ENCODE data around the gene INVS.

DNA sequence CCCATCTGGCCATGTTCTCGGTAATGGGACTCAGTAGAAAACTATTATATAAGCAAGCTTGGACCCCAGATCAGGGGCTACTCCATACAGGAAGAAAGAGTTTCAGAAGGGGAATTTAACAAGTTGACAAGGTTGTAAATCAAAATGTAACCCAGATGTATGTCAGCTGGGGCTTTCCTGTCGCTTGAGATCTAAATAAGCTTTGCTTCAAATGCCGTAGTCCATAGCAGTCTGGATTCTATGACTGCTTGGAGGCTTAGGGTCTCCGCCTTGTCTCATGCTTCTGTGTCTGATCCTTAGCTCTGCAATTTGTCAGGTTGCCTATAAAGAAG is 183.3 kb downstream of the INVS start:
- TF ChIP-seq, protein P1, sequence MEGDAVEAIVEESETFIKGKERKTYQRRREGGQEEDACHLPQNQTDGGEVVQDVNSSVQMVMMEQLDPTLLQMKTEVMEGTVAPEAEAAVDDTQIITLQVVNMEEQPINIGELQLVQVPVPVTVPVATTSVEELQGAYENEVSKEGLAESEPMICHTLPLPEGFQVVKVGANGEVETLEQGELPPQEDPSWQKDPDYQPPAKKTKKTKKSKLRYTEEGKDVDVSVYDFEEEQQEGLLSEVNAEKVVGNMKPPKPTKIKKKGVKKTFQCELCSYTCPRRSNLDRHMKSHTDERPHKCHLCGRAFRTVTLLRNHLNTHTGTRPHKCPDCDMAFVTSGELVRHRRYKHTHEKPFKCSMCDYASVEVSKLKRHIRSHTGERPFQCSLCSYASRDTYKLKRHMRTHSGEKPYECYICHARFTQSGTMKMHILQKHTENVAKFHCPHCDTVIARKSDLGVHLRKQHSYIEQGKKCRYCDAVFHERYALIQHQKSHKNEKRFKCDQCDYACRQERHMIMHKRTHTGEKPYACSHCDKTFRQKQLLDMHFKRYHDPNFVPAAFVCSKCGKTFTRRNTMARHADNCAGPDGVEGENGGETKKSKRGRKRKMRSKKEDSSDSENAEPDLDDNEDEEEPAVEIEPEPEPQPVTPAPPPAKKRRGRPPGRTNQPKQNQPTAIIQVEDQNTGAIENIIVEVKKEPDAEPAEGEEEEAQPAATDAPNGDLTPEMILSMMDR (conservative IDR thresholded peaks at IDR 0.05; ENCODE audit: low read depth, low read length), result no peak
- no peak for TF ChIP-seq BHLHE40 (IDR thresholded peaks at IDR 0.05; ENCODE audit: low read depth, low read length)
- TF ChIP-seq RFX5 (IDR thresholded peaks at IDR 0.05; ENCODE audit: low read depth, low read length), result no peak
- no peak for TF ChIP-seq POLR2A (IDR thresholded peaks at IDR 0.05; ENCODE audit: low read depth, low read length)
- TF ChIP-seq SMC3 (IDR thresholded peaks at IDR 0.05; ENCODE audit: low read depth, low read length), result no peak
- TF ChIP-seq MAZ (IDR thresholded peaks at IDR 0.05; ENCODE audit: borderline replicate concordance, low read depth, low read length), result no peak
